Dermis microvascular lymphatic vessel endothelial cell (primary cell): ENCODE results near the gene CTF1. TPM values are rescaled to one million over a fixed set of nuclear protein-coding genes. Genes with fewer than 3 reads are reported as not detected.
"Not testable (repeated sequence)": the region's sequence is repeated elsewhere in the genome, so short reads cannot be mapped to it uniquely, and the experiment has no call there.

Experiments
- DNase-seq, 2 donors: peaks; one replicate each; pipeline versions ENCODE4 v3.0.0 to v3.0.0-alpha.2; 2010; ENCODE audit warnings: low read depth in 2 of 2
- total RNA-seq: library from RNA; depleted of rRNA; stranded (reverse); fragments of >200 nt; gene quantifications from 2 replicates; pipeline ENCODE4 v1.2.1, GENCODE V29; 2014

The CTF1 gene
- total RNA-seq, 1 donor from 2014 or later, result 0.13 TPM

- DNase-seq, result no peak
Observed at GRCh38 chr16:30887927-30888326, 8.5 kb upstream of the CTF1 start.

GRCh38 chr16:30888856-30889499 lies 7.4 kb upstream of the CTF1 start:
- DNase-seq, result peak; percentile 75 to 96

- no peak for DNase-seq
Observed at GRCh38 chr16:30889721-30890120, 6.7 kb upstream of the CTF1 start.

- not testable (repeated sequence) for DNase-seq
Observed at GRCh38 chr16:30891043-30891823, 5.2 kb upstream of the CTF1 start.

- no peak for DNase-seq
Observed at GRCh38 chr16:30892670-30893416, 3.6 kb upstream of the CTF1 start.

GRCh38 chr16:30893417-30893743 lies 3.0 kb upstream of the CTF1 start:
- no peak for DNase-seq

- peak; percentile 68 to 92 for DNase-seq
Observed at GRCh38 chr16:30893744-30894539, 2.5 kb upstream of the CTF1 start, which contains the start of gene BCL7C. Gene BCL7C (minus strand): TSS chr16:30894077. CDS start chr16:30893944, 133 bp downstream.

GRCh38 chr16:30894540-30895368 lies 1.7 kb upstream of the CTF1 start:
- DNase-seq, result no peak

- DNase-seq, result no peak
Observed at GRCh38 chr16:30895627-30896260, 670 bp upstream of the CTF1 start.

GRCh38 chr16:30896889-30897733 lies 697 bp downstream of the CTF1 start:
- DNase-seq, result peak; percentile 57 to 92

GRCh38 chr16:30899794-30900193 lies 3.4 kb downstream of the CTF1 start:
- DNase-seq, result no peak

- DNase-seq, result no peak
Observed at GRCh38 chr16:30900588-30900987, 4.2 kb downstream of the CTF1 start.

GRCh38 chr16:30901201-30902028 lies 5.0 kb downstream of the CTF1 start:
- DNase-seq, result no peak

GRCh38 chr16:30902029-30902972 lies 5.9 kb downstream of the CTF1 start:
- peak; percentile 40 to 79 for DNase-seq

GRCh38 chr16:30903002-30903401 lies 6.6 kb downstream of the CTF1 start:
- no peak for DNase-seq

GRCh38 chr16:30903596-30903995 lies 7.2 kb downstream of the CTF1 start:
- DNase-seq, result peak in 1 of 2 donors; percentile 77

GRCh38 chr16:30904114-30904780 lies 7.8 kb downstream of the CTF1 start:
- DNase-seq, result no peak
